ENCODE results near the gene DNAJA4.

DNAJA4 gene

GRCh38 chr15:78264304-78265136 lies at the start of gene DNAJA4:
TSS of gene DNAJA4 (plus strand) at chr15:78264562. CDS start at chr15:78264764, 202 bp downstream.
- DNase-seq: peak in 1 of 2 experiments; percentile 18

GRCh38 chr15:78216276-78217104 lies 47.9 kb upstream of the DNAJA4 start:
- DNase-seq: no peak

GRCh38 chr15:78220713-78221112 lies 43.6 kb upstream of the DNAJA4 start:
- no peak for DNase-seq

GRCh38 chr15:78222745-78223395 lies 41.5 kb upstream of the DNAJA4 start:
- DNase-seq: no peak

- DNase-seq: no peak
These were observed 40.9 kb upstream of the DNAJA4 start for GRCh38 chr15:78223396-78224022.

GRCh38 chr15:78224023-78224411 lies 40.3 kb upstream of the DNAJA4 start:
- no peak for DNase-seq

- no peak for DNase-seq
These were observed 38.4 kb upstream of the DNAJA4 start for GRCh38 chr15:78225783-78226541.

- no peak for DNase-seq
These were observed 35.9 kb upstream of the DNAJA4 start for GRCh38 chr15:78228356-78228996.

- no peak for DNase-seq
These were observed 34.6 kb upstream of the DNAJA4 start for GRCh38 chr15:78229431-78230406.

GRCh38 chr15:78232951-78233350 lies 31.4 kb upstream of the DNAJA4 start:
- DNase-seq: no peak

- no peak for DNase-seq
These were observed 30.9 kb upstream of the DNAJA4 start for GRCh38 chr15:78233496-78233895.

- no peak for DNase-seq
These were observed 29.8 kb upstream of the DNAJA4 start, which contains the start of gene ACSBG1 for GRCh38 chr15:78234515-78235040. TSS of gene ACSBG1 (minus strand) at chr15:78234565. CDS start at chr15:78234501, 64 bp downstream.

- DNase-seq: no peak
These were observed 27.9 kb upstream of the DNAJA4 start for GRCh38 chr15:78236491-78236890.

- no peak for DNase-seq
These were observed 27.2 kb upstream of the DNAJA4 start for GRCh38 chr15:78237146-78237545.

GRCh38 chr15:78239811-78240210 lies 24.6 kb upstream of the DNAJA4 start:
- DNase-seq: no peak

- DNase-seq: peak; percentile 47 to 60
These were observed 23.3 kb upstream of the DNAJA4 start for GRCh38 chr15:78241017-78241416.

- DNase-seq: no peak
These were observed 22.2 kb upstream of the DNAJA4 start for GRCh38 chr15:78242128-78242527.

- DNase-seq: no peak
These were observed 21.3 kb upstream of the DNAJA4 start for GRCh38 chr15:78243058-78243457.

- no peak for DNase-seq
These were observed 20.8 kb upstream of the DNAJA4 start for GRCh38 chr15:78243491-78243941.

GRCh38 chr15:78244101-78244500 lies 20.3 kb upstream of the DNAJA4 start:
- no peak for DNase-seq

All from NCI-H1930 (cell line).